ENCODE data around the gene SLC35F3. TPM values are rescaled to one million over a fixed set of nuclear protein-coding genes. Genes with fewer than 3 reads are reported as not detected.

Gene SLC35F3
- polyA plus RNA-seq, 1 of the 3 experiments (the other 2 are of a cell fraction) = 0.87 TPM

- TF ChIP-seq, protein P1, sequence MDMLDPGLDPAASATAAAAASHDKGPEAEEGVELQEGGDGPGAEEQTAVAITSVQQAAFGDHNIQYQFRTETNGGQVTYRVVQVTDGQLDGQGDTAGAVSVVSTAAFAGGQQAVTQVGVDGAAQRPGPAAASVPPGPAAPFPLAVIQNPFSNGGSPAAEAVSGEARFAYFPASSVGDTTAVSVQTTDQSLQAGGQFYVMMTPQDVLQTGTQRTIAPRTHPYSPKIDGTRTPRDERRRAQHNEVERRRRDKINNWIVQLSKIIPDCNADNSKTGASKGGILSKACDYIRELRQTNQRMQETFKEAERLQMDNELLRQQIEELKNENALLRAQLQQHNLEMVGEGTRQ (IDR thresholded peaks at IDR 0.05; ENCODE audit: borderline replicate concordance, low read depth, low read length) = no peak
- TF ChIP-seq RCOR1 (IDR thresholded peaks at IDR 0.05; ENCODE audit: low read length) (no peak), SMC3 (IDR thresholded peaks at IDR 0.05; ENCODE audit: low read depth, low read length) (no peak)
Measured at GRCh38 chr1:234336359-234336758, 431.9 kb downstream of the SLC35F3 start (continued).

- H3K9me2 ChIP-seq = no peaks in the 10 kb centered on the region
- H3K9ac ChIP-seq = no peak overlapping the region
- TF ChIP-seq NFIC (IDR thresholded peaks at IDR 0.05; ENCODE audit: borderline replicate concordance) (no peak), RFX5 (IDR thresholded peaks at IDR 0.05; ENCODE audit: low read length) (no peak)
- H3K27me3 ChIP-seq (ENCODE audit: insufficient read depth) = no peaks in the 10 kb centered on the region
- H3K9me3 ChIP-seq = peaks cover 11% of the 10 kb centered on the region; the same call in 1 of the 2 replicates
- CTCF ChIA-PET = interaction anchor here (1.3 to 2.8 kb wide), 4 partner anchors 10 to 223 kb away, joined by 4 to 16 read pairs (median 6); no protein-coding TSS in a partner anchor
- H3F3A ChIP-seq (replicated peaks; ENCODE audit: insufficient read depth) = no peaks in the 10 kb centered on the region
- no peaks in the 10 kb centered on the region for H4K20me1 ChIP-seq (ENCODE audit: insufficient read depth)
- no peak overlapping the region for H3K4me2 ChIP-seq
- no peaks in the 10 kb centered on the region for H3K4me1 ChIP-seq (ENCODE audit: control insufficient read depth in 1 of 2, insufficient read depth in 2 of 2, low read depth in 1 of 2, low read length in 1 of 2)
- no peak overlapping the region for H2AFZ ChIP-seq (ENCODE audit: low read depth)
- 85% methylated on average over 1 of the region's 1 CpG for WGBS (ENCODE audit: low lambda C conversion rate)
- DNase-seq = no peak
- H3K36me3 ChIP-seq (replicated peaks in 1 of 2; ENCODE audit: control insufficient read depth in 1 of 2, insufficient read depth in 2 of 2, low read length in 1 of 2) = no peaks in the 10 kb centered on the region
- POLR2A ChIA-PET = no interaction called here
- no peaks in the 10 kb centered on the region for H3K79me2 ChIP-seq (ENCODE audit: insufficient read depth)
- H3K4me3 ChIP-seq (ENCODE audit: low read depth in 2 of 2, low read length in 1 of 2) = no peak overlapping the region
- H3K27ac ChIP-seq (ENCODE audit: low read depth in 2 of 2, low read length in 1 of 2) = no peak overlapping the region
Measured at GRCh38 chr1:234337233-234337632, 432.8 kb downstream of the SLC35F3 start.

GRCh38 chr1:234340528-234340927 is 436.1 kb downstream of the SLC35F3 start:
- Histone ChIP-seq H3K27ac (ENCODE audit: low read depth in 2 of 2, low read length in 1 of 2) (no peak overlapping the region), H3K9me3 (peaks cover 11% of the 10 kb centered on the region; the same call in 1 of the 2 replicates), H3K27me3 (ENCODE audit: insufficient read depth) (no peaks in the 10 kb centered on the region), H3F3A (replicated peaks; ENCODE audit: insufficient read depth) (no peaks in the 10 kb centered on the region), H3K36me3 (replicated peaks in 1 of 2; ENCODE audit: control insufficient read depth in 1 of 2, insufficient read depth in 2 of 2, low read length in 1 of 2) (no peaks in the 10 kb centered on the region), H2AFZ (ENCODE audit: low read depth) (no peak overlapping the region), H3K4me3 (ENCODE audit: low read depth in 2 of 2, low read length in 1 of 2) (no peak overlapping the region), H3K4me2 (no peak overlapping the region), H3K4me1 (ENCODE audit: control insufficient read depth in 1 of 2, insufficient read depth in 2 of 2, low read depth in 1 of 2, low read length in 1 of 2) (no peaks in the 10 kb centered on the region), H3K9ac (no peak overlapping the region), H3K79me2 (ENCODE audit: insufficient read depth) (no peaks in the 10 kb centered on the region), H4K20me1 (ENCODE audit: insufficient read depth) (no peaks in the 10 kb centered on the region), H3K9me2 (no peaks in the 10 kb centered on the region)
- CTCF ChIA-PET = interaction anchor here (1.5 to 1.6 kb wide), 2 partner anchors 14 to 31 kb away, joined by 4 to 6 read pairs; no protein-coding TSS in a partner anchor
- 21% methylated on average over 2 of the region's 2 CpGs for WGBS (ENCODE audit: low lambda C conversion rate)
- DNase-seq = no peak
- POLR2A ChIA-PET = no interaction called here
- no peak for TF ChIP-seq EZH2phosphoT487 (IDR thresholded peaks at IDR 0.05; ENCODE audit: borderline replicate concordance, low read depth)
- no peak for TF ChIP-seq RCOR1 (IDR thresholded peaks at IDR 0.05; ENCODE audit: low read length)
- TF ChIP-seq POLR2AphosphoS5 (IDR thresholded peaks at IDR 0.05; ENCODE audit: low read depth, low read length) = no peak
- no peak for TF ChIP-seq RFX5 (IDR thresholded peaks at IDR 0.05; ENCODE audit: low read length)
- TF ChIP-seq RAD21 (IDR thresholded peaks at IDR 0.05; ENCODE audit: low read length) = no peak
- no peak for TF ChIP-seq PBX3 (IDR thresholded peaks at IDR 0.05)
- TF ChIP-seq GABPA (IDR thresholded peaks at IDR 0.05; ENCODE audit: low read depth) = no peak
- TF ChIP-seq TCF12 (IDR thresholded peaks at IDR 0.05) = no peak
- no peak for TF ChIP-seq CHD2 (IDR thresholded peaks at IDR 0.05; ENCODE audit: low read length, partially characterized antibody)
- TF ChIP-seq USF1 (IDR thresholded peaks at IDR 0.05; ENCODE audit: borderline replicate concordance, low read depth) = no peak
- no peak for TF ChIP-seq ELF1 (IDR thresholded peaks at IDR 0.05)
- TF ChIP-seq YY1 (IDR thresholded peaks at IDR 0.05; ENCODE audit: low read depth) = no peak
- TF ChIP-seq MXI1 (IDR thresholded peaks at IDR 0.05; ENCODE audit: low read depth, low read length) = no peak
- no peak for TF ChIP-seq TEAD4 (IDR thresholded peaks at IDR 0.05; ENCODE audit: borderline replicate concordance, insufficient read depth)
- TF ChIP-seq MEF2A (IDR thresholded peaks at IDR 0.05; ENCODE audit: borderline replicate concordance, low read depth) = no peak
- TF ChIP-seq, protein P2, sequence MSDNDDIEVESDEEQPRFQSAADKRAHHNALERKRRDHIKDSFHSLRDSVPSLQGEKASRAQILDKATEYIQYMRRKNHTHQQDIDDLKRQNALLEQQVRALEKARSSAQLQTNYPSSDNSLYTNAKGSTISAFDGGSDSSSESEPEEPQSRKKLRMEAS (IDR thresholded peaks at IDR 0.05; ENCODE audit: low read depth) = no peak
- no peak for TF ChIP-seq REST (IDR thresholded peaks at IDR 0.05; ENCODE audit: low read depth, low read length)
- TF ChIP-seq EP300 (IDR thresholded peaks at IDR 0.05; ENCODE audit: borderline replicate concordance in 1 of 2, low read depth in 1 of 2, low read length in 1 of 2) = no peak

Measured in SK-N-SH (cell line).